SJCRH30 (cell line): ENCODE results near the gene EFEMP1. TPM values are rescaled to one million over a fixed set of nuclear protein-coding genes. Genes with fewer than 3 reads are reported as not detected.

Experiments
- DNase-seq, 2 experiments: peaks; one replicate each; pipeline ENCODE4 v3.0.0-alpha.2; 2015 to 2020
- H3K27ac ChIP-seq: fragments of 250-450 bp; sonication (Bioruptor Pico); 2 replicates; pipeline ENCODE4 v1.5.1; 2020; ENCODE audit warnings: mild to moderate bottlenecking, moderate library complexity
- H3K27me3 ChIP-seq: fragments of 250-450 bp; sonication (Bioruptor Pico); 2 replicates; pipeline ENCODE4 v1.5.1; 2020; ENCODE audit warnings: mild to moderate bottlenecking, moderate library complexity
- H3K36me3 ChIP-seq: fragments of 250-450 bp; sonication (Bioruptor Pico); 2 replicates; pipeline ENCODE4 v1.5.1; 2020; ENCODE audit warnings: mild to moderate bottlenecking, moderate library complexity
- H3K4me1 ChIP-seq: fragments of 250-450 bp; sonication (Bioruptor Pico); 2 replicates; pipeline ENCODE4 v1.5.1; 2020; ENCODE audit warnings: mild to moderate bottlenecking, moderate library complexity
- H3K4me3 ChIP-seq: fragments of 250-450 bp; sonication (Bioruptor Pico); 2 replicates; pipeline ENCODE4 v1.5.1; 2020; ENCODE audit warnings: mild to moderate bottlenecking, moderate library complexity
- H3K9me3 ChIP-seq: fragments of 250-450 bp; sonication (Bioruptor Pico); replicated peaks from 2 replicates; pipeline ENCODE4 v1.5.1; 2020; ENCODE audit warnings: mild to moderate bottlenecking, moderate library complexity
- total RNA-seq: library from RNA; depleted of rRNA; stranded (reverse); fragments of >200 nt; shearing (Covaris generic); gene quantifications from 2 replicates; pipeline ENCODE4 v1.2.3, GENCODE V29; 2014; rRNA removed

EFEMP1 gene
- 0.06 TPM in 1 of 2 replicates, not detected in the other for total RNA-seq

GRCh38 chr2:55923091-55923981 is at the start of gene EFEMP1:
TSS of gene EFEMP1 (minus strand) at chr2:55923782. CDS start at chr2:55922440, 1,342 bp downstream.
- DNase-seq, result no peak
- Histone ChIP-seq H3K27me3 (0 out of 2 replicates have a peak, but pooled peaks cover 3% of the 10 kb centered on the region), H3K36me3 (no peaks in the 10 kb centered on the region), H3K4me3 (no peak within 1 kb of the TSS), H3K27ac (no peak within 1 kb of the TSS), H3K4me1 (no peaks in the 10 kb centered on the region), H3K9me3 (no peaks in the 10 kb centered on the region)

- Histone ChIP-seq H3K27ac (no peak overlapping the region), H3K4me3 (no peak overlapping the region), H3K4me1 (no peaks in the 10 kb centered on the region), H3K27me3 (no peaks in the 10 kb centered on the region; the same call in 1 of the 2 replicates), H3K9me3 (no peaks in the 10 kb centered on the region), H3K36me3 (no peaks in the 10 kb centered on the region)
- DNase-seq, result no peak
These were observed 46.9 kb upstream of the EFEMP1 start for GRCh38 chr2:55970500-55970899.

- no peaks in the 10 kb centered on the region for H3K36me3 ChIP-seq
- no peaks in the 10 kb centered on the region for H3K9me3 ChIP-seq
- no peak overlapping the region for H3K4me3 ChIP-seq
- no peak for DNase-seq
- H3K27me3 ChIP-seq, result no peaks in the 10 kb centered on the region; the same call in 1 of the 2 replicates
- H3K4me1 ChIP-seq, result no peaks in the 10 kb centered on the region
- H3K27ac ChIP-seq, result no peak overlapping the region
These were observed 45.4 kb upstream of the EFEMP1 start for GRCh38 chr2:55968941-55969340.

- no peak overlapping the region for H3K4me3 ChIP-seq
- H3K27ac ChIP-seq, result no peak overlapping the region
- H3K9me3 ChIP-seq, result no peaks in the 10 kb centered on the region
- H3K36me3 ChIP-seq, result no peaks in the 10 kb centered on the region
- no peaks in the 10 kb centered on the region; the same call in 1 of the 2 replicates for H3K27me3 ChIP-seq
- H3K4me1 ChIP-seq, result no peaks in the 10 kb centered on the region
- DNase-seq, result no peak
These were observed 43.0 kb upstream of the EFEMP1 start for GRCh38 chr2:55966401-55967118.

GRCh38 chr2:55965966-55966365 is 42.4 kb upstream of the EFEMP1 start:
- Histone ChIP-seq H3K4me3 (no peak overlapping the region), H3K36me3 (no peaks in the 10 kb centered on the region), H3K4me1 (no peaks in the 10 kb centered on the region), H3K27ac (no peak overlapping the region), H3K27me3 (no peaks in the 10 kb centered on the region; the same call in 1 of the 2 replicates), H3K9me3 (no peaks in the 10 kb centered on the region)
- DNase-seq, result no peak

- DNase-seq, result no peak
- no peaks in the 10 kb centered on the region for H3K4me1 ChIP-seq
- no peaks in the 10 kb centered on the region for H3K36me3 ChIP-seq
- H3K9me3 ChIP-seq, result no peaks in the 10 kb centered on the region
- H3K27ac ChIP-seq, result no peak overlapping the region
- no peaks in the 10 kb centered on the region; the same call in 1 of the 2 replicates for H3K27me3 ChIP-seq
- no peak overlapping the region for H3K4me3 ChIP-seq
These were observed 41.7 kb upstream of the EFEMP1 start for GRCh38 chr2:55965276-55965675.

GRCh38 chr2:55962915-55963314 is 39.3 kb upstream of the EFEMP1 start:
- H3K4me3 ChIP-seq, result no peak overlapping the region
- no peaks in the 10 kb centered on the region; the same call in 1 of the 2 replicates for H3K27me3 ChIP-seq
- no peak for DNase-seq
- no peaks in the 10 kb centered on the region for H3K9me3 ChIP-seq
- H3K36me3 ChIP-seq, result no peaks in the 10 kb centered on the region
- H3K4me1 ChIP-seq, result no peaks in the 10 kb centered on the region
- H3K27ac ChIP-seq, result no peak overlapping the region

GRCh38 chr2:55961318-55961911 is 37.8 kb upstream of the EFEMP1 start:
- H3K36me3 ChIP-seq, result no peaks in the 10 kb centered on the region
- H3K4me3 ChIP-seq, result no peak overlapping the region
- DNase-seq, result peak; percentile 13 to 66
- no peaks in the 10 kb centered on the region; the same call in 1 of the 2 replicates for H3K27me3 ChIP-seq
- no peaks in the 10 kb centered on the region for H3K9me3 ChIP-seq
- H3K27ac ChIP-seq, result no peak overlapping the region
- no peaks in the 10 kb centered on the region for H3K4me1 ChIP-seq

- no peak overlapping the region for H3K4me3 ChIP-seq
- no peaks in the 10 kb centered on the region for H3K36me3 ChIP-seq
- H3K4me1 ChIP-seq, result no peaks in the 10 kb centered on the region
- no peak for DNase-seq
- H3K27me3 ChIP-seq, result peaks cover 2% of the 10 kb centered on the region
- H3K27ac ChIP-seq, result no peak overlapping the region
- no peaks in the 10 kb centered on the region for H3K9me3 ChIP-seq
These were observed 35.2 kb upstream of the EFEMP1 start for GRCh38 chr2:55958756-55959155.

- Histone ChIP-seq H3K4me3 (no peak overlapping the region), H3K4me1 (no peaks in the 10 kb centered on the region), H3K36me3 (no peaks in the 10 kb centered on the region), H3K27me3 (peaks cover 2% of the 10 kb centered on the region), H3K9me3 (no peaks in the 10 kb centered on the region), H3K27ac (no peak overlapping the region)
- DNase-seq, result no peak
These were observed 33.6 kb upstream of the EFEMP1 start for GRCh38 chr2:55957142-55957541.

GRCh38 chr2:55954306-55955035 is 30.9 kb upstream of the EFEMP1 start:
- H3K9me3 ChIP-seq, result no peaks in the 10 kb centered on the region
- H3K4me1 ChIP-seq, result no peaks in the 10 kb centered on the region
- no peak overlapping the region for H3K4me3 ChIP-seq
- no peak overlapping the region for H3K27ac ChIP-seq
- no peaks in the 10 kb centered on the region for H3K36me3 ChIP-seq
- DNase-seq, result no peak
- H3K27me3 ChIP-seq, result peaks cover 2% of the 10 kb centered on the region; the same call in 1 of the 2 replicates

- H3K9me3 ChIP-seq, result no peaks in the 10 kb centered on the region
- H3K27ac ChIP-seq, result no peak overlapping the region
- no peaks in the 10 kb centered on the region for H3K36me3 ChIP-seq
- no peak for DNase-seq
- no peak overlapping the region for H3K4me3 ChIP-seq
- no peaks in the 10 kb centered on the region for H3K4me1 ChIP-seq
- H3K27me3 ChIP-seq, result peaks cover 4% of the 10 kb centered on the region; the same call in 1 of the 2 replicates
These were observed 28.8 kb upstream of the EFEMP1 start for GRCh38 chr2:55952415-55952814.

- peaks cover 5% of the 10 kb centered on the region; the same call in 1 of the 2 replicates for H3K27me3 ChIP-seq
- no peaks in the 10 kb centered on the region for H3K9me3 ChIP-seq
- no peak overlapping the region for H3K4me3 ChIP-seq
- no peak for DNase-seq
- H3K4me1 ChIP-seq, result no peaks in the 10 kb centered on the region
- H3K27ac ChIP-seq, result no peak overlapping the region
- no peaks in the 10 kb centered on the region for H3K36me3 ChIP-seq
These were observed 28.0 kb upstream of the EFEMP1 start for GRCh38 chr2:55951533-55951932.

GRCh38 chr2:55949613-55950012 is 26.0 kb upstream of the EFEMP1 start:
- Histone ChIP-seq H3K36me3 (no peaks in the 10 kb centered on the region), H3K4me3 (no peak overlapping the region), H3K9me3 (no peaks in the 10 kb centered on the region), H3K27ac (no peak overlapping the region), H3K4me1 (no peaks in the 10 kb centered on the region), H3K27me3 (peaks cover 5% of the 10 kb centered on the region; the same call in 1 of the 2 replicates)
- DNase-seq, result no peak
